Measurements from ENCODE around the gene FEZF1.

FEZF1 gene

DNA sequence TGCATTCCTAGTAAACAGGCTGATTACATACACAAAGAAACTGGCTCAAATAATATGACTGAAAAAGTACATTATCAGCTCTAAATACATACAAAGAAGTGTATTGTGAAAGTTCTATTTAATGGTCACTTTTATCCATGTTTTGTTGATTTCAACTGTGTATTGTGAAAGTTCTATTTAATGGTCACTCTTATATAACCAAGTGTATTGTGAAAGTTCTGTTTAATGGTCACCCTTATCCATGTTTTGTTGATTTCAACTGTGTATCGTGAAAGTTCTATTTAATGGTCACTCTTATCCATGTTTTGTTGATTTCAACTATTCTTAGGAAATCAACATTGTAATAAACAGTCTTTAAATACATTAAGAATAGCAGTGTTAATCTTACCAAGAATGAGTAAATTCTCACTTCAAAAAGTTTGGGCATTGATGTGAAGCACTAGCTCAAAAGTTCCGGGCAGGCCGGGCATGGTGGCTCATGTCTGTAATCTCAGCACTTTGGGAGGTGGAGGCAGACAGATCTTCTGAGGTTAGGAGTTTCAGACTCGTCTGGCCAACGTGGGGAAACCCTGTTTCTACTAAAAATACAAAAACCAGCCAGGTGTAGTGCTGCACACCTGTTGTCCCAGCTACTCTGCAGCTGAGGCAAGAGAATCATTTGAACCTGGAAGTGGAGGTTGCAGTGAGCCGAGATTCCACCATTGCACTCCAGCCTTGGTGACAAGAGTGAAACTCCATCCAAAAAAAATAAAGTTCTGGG lies 34.8 kb upstream of the FEZF1 start:
- TF ChIP-seq, protein P1, sequence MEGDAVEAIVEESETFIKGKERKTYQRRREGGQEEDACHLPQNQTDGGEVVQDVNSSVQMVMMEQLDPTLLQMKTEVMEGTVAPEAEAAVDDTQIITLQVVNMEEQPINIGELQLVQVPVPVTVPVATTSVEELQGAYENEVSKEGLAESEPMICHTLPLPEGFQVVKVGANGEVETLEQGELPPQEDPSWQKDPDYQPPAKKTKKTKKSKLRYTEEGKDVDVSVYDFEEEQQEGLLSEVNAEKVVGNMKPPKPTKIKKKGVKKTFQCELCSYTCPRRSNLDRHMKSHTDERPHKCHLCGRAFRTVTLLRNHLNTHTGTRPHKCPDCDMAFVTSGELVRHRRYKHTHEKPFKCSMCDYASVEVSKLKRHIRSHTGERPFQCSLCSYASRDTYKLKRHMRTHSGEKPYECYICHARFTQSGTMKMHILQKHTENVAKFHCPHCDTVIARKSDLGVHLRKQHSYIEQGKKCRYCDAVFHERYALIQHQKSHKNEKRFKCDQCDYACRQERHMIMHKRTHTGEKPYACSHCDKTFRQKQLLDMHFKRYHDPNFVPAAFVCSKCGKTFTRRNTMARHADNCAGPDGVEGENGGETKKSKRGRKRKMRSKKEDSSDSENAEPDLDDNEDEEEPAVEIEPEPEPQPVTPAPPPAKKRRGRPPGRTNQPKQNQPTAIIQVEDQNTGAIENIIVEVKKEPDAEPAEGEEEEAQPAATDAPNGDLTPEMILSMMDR (IDR thresholded peaks at IDR 0.05; ENCODE audit: borderline replicate concordance, insufficient read depth, low read depth, low read length): no peak

DNA sequence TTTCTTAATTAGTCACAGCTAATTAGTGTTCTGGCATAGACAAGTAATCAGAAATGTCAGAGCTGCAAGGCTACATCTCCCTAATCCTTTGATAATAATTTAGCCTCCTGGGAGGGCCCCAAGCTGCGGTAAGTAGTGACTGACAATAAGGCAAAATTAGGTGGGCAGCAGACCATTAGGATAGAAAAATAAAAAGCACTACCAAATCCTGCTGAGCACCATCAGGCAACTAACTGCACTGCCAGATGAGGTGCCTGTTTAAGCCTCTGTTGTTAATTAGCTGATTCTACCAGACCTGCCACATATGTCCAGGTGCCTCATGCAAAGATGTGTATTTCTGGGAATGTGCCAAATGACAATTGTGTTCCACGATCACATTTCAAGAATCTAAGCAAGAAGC lies 32.5 kb upstream of the FEZF1 start:
- H3K4me3 ChIP-seq (ENCODE audit: low read depth, low read length): no peak overlapping the region
- TF ChIP-seq, protein P1 (IDR thresholded peaks at IDR 0.05; ENCODE audit: borderline replicate concordance, insufficient read depth, low read depth, low read length): no peak

More for the DNA sequence above, 34.8 kb upstream of the FEZF1 start:
- H3K4me3 ChIP-seq (ENCODE audit: low read depth, low read length): no peak overlapping the region

- H3K4me3 ChIP-seq (ENCODE audit: low read depth, low read length): no peak overlapping the region
- TF ChIP-seq, protein P1 (IDR thresholded peaks at IDR 0.05; ENCODE audit: borderline replicate concordance, insufficient read depth, low read depth, low read length): no peak
Observed at GRCh38 chr7:122329145-122329802, 24.7 kb upstream of the FEZF1 start.

GRCh38 chr7:122327969-122328368 lies 23.4 kb upstream of the FEZF1 start:
- H3K4me3 ChIP-seq (ENCODE audit: low read depth, low read length): no peak overlapping the region
- TF ChIP-seq, protein P1 (IDR thresholded peaks at IDR 0.05; ENCODE audit: borderline replicate concordance, insufficient read depth, low read depth, low read length): no peak

- no peak overlapping the region for H3K4me3 ChIP-seq (ENCODE audit: low read depth, low read length)
- TF ChIP-seq, protein P1 (IDR thresholded peaks at IDR 0.05; ENCODE audit: borderline replicate concordance, insufficient read depth, low read depth, low read length): no peak
Observed at GRCh38 chr7:122316467-122317388, 12.2 kb upstream of the FEZF1 start.

GRCh38 chr7:122315507-122316466 lies 11.2 kb upstream of the FEZF1 start:
- TF ChIP-seq, protein P1 (IDR thresholded peaks at IDR 0.05; ENCODE audit: borderline replicate concordance, insufficient read depth, low read depth, low read length): no peak
- no peak overlapping the region for H3K4me3 ChIP-seq (ENCODE audit: low read depth, low read length)

Data from GM12875 (cell line).